SK-N-MC (cell line): Measurements from ENCODE around the gene ACSBG1.

Source experiments
- EZH2 ChIP-seq: fragments of 200-600 bp; sonication (generic); IDR thresholded peaks from one replicate; pipeline ENCODE4 v1.6.1; 2017; ENCODE audit warnings: antibody characterized with exemption
- FOXP2 ChIP-seq: optimal IDR thresholded peaks from 2 replicates; pipeline ENCODE3; 2011; ENCODE audit warnings: mild to moderate bottlenecking, moderate library complexity; ENCODE audit not compliant: insufficient read depth; ENCODE audit errors: extremely low read length, control extremely low read depth
- POLR2AphosphoS5 ChIP-seq: IDR thresholded peaks from 2 replicates; pipeline ENCODE4 v1.6.1; 2012; ENCODE audit warnings: mild to moderate bottlenecking, low read depth, low read length, borderline replicate concordance

GRCh38 chr15:78204351-78205309, 29.7 kb downstream of the ACSBG1 start:
- TF ChIP-seq FOXP2 = no peak
- TF ChIP-seq POLR2AphosphoS5 = no peak
- no peak for TF ChIP-seq EZH2
